Measurements from ENCODE around the gene CPT1A. TPM values are rescaled to one million over a fixed set of nuclear protein-coding genes. Genes with fewer than 3 reads are reported as not detected.
A peak's percentile ranks its signal among the peaks of the same experiment; 100 is the strongest.

CPT1A gene
- total RNA-seq, 1 experiment from 2014 or later: 153 TPM

- Histone ChIP-seq H3K4me3 (ENCODE audit: low read depth in 2 of 2, low read length in 2 of 2) (no peak overlapping the region), H3K27ac (ENCODE audit: low read length) (no peak overlapping the region), H3K4me1 (ENCODE audit: control insufficient read depth, insufficient read depth, low read length) (peaks cover 16% of the 10 kb centered on the region), H3K36me3 (ENCODE audit: control insufficient read depth, insufficient read depth, low read length) (no peaks in the 10 kb centered on the region), H3K27me3 (ENCODE audit: control insufficient read depth, insufficient read depth, low read length) (no peaks in the 10 kb centered on the region), H3K9me3 (ENCODE audit: control insufficient read depth, insufficient read depth, low read depth, low read length) (no peaks in the 10 kb centered on the region)
- DNase-seq (ENCODE audit: low read depth, low spot score): no peak
- CTCF ChIA-PET: no interaction called here
- POLR2A ChIA-PET: no interaction called here
- intact Hi-C loops (cut with micrococcal nuclease; ENCODE audit: unreplicated experiment) (no loop called here), in situ Hi-C loops (cut with HindIII; ENCODE audit: low pct_unique_long_range_greater_than_20kb, low sequenced_read_pairs) (no loop called here)
- ATAC-seq: no peak
- BruUV-seq (replicated peaks): no TSS peak
- TF ChIP-seq SIN3A (IDR thresholded peaks at IDR 0.05; ENCODE audit: borderline replicate concordance, insufficient read depth, low read depth, low read length) (no peak), TCF7L2 (IDR thresholded peaks at IDR 0.05; ENCODE audit: low read depth, low read length) (no peak), POLR2AphosphoS5 (IDR thresholded peaks at IDR 0.05; ENCODE audit: low read depth, low read length) (no peak), CTCF (IDR thresholded peaks at IDR 0.05) (no peak)
- TF ChIP-seq, protein P1, sequence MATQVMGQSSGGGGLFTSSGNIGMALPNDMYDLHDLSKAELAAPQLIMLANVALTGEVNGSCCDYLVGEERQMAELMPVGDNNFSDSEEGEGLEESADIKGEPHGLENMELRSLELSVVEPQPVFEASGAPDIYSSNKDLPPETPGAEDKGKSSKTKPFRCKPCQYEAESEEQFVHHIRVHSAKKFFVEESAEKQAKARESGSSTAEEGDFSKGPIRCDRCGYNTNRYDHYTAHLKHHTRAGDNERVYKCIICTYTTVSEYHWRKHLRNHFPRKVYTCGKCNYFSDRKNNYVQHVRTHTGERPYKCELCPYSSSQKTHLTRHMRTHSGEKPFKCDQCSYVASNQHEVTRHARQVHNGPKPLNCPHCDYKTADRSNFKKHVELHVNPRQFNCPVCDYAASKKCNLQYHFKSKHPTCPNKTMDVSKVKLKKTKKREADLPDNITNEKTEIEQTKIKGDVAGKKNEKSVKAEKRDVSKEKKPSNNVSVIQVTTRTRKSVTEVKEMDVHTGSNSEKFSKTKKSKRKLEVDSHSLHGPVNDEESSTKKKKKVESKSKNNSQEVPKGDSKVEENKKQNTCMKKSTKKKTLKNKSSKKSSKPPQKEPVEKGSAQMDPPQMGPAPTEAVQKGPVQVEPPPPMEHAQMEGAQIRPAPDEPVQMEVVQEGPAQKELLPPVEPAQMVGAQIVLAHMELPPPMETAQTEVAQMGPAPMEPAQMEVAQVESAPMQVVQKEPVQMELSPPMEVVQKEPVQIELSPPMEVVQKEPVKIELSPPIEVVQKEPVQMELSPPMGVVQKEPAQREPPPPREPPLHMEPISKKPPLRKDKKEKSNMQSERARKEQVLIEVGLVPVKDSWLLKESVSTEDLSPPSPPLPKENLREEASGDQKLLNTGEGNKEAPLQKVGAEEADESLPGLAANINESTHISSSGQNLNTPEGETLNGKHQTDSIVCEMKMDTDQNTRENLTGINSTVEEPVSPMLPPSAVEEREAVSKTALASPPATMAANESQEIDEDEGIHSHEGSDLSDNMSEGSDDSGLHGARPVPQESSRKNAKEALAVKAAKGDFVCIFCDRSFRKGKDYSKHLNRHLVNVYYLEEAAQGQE (IDR thresholded peaks at IDR 0.05; ENCODE audit: insufficient read depth in 1 of 2, low read depth in 2 of 2, low read length in 1 of 2): no peak
These were observed 3.1 kb upstream of the CPT1A start for GRCh38 chr11:68844801-68845200.

GRCh38 chr11:68844376-68844775 lies 2.7 kb upstream of the CPT1A start:
- Histone ChIP-seq H3K9me3 (ENCODE audit: control insufficient read depth, insufficient read depth, low read depth, low read length) (no peaks in the 10 kb centered on the region), H3K27me3 (ENCODE audit: control insufficient read depth, insufficient read depth, low read length) (no peaks in the 10 kb centered on the region), H3K27ac (ENCODE audit: low read length) (peak overlapping the region; percentile 59), H3K36me3 (ENCODE audit: control insufficient read depth, insufficient read depth, low read length) (no peaks in the 10 kb centered on the region), H3K4me1 (ENCODE audit: control insufficient read depth, insufficient read depth, low read length) (peaks cover 16% of the 10 kb centered on the region), H3K4me3 (ENCODE audit: low read depth in 2 of 2, low read length in 2 of 2) (peak overlapping the region; percentile 46 to 70)
- POLR2A ChIA-PET: interaction anchor here (0.6 kb wide), 1 partner anchor 572 kb away, joined by 5 read pairs; no protein-coding TSS in a partner anchor
- CTCF ChIA-PET: interaction anchor here (0.9 kb wide), 1 partner anchor 10 kb away, joined by 3 read pairs; no protein-coding TSS in a partner anchor
- TF ChIP-seq CTCF (IDR thresholded peaks at IDR 0.05) (no peak), TCF7L2 (IDR thresholded peaks at IDR 0.05; ENCODE audit: low read depth, low read length) (no peak), SIN3A (IDR thresholded peaks at IDR 0.05; ENCODE audit: borderline replicate concordance, insufficient read depth, low read depth, low read length) (no peak), POLR2AphosphoS5 (IDR thresholded peaks at IDR 0.05; ENCODE audit: low read depth, low read length) (no peak)
- TF ChIP-seq, protein P1 (IDR thresholded peaks at IDR 0.05; ENCODE audit: insufficient read depth in 1 of 2, low read depth in 2 of 2, low read length in 1 of 2): no peak
- DNase-seq (ENCODE audit: low read depth, low spot score) (no peak), ATAC-seq (no peak)
- no TSS peak for BruUV-seq (replicated peaks)
- intact Hi-C loops (cut with micrococcal nuclease; ENCODE audit: unreplicated experiment): no loop called here
- in situ Hi-C loops (cut with HindIII; ENCODE audit: low pct_unique_long_range_greater_than_20kb, low sequenced_read_pairs): no loop called here
